ENCODE data around the gene NEGR1.

Gene NEGR1

DNA sequence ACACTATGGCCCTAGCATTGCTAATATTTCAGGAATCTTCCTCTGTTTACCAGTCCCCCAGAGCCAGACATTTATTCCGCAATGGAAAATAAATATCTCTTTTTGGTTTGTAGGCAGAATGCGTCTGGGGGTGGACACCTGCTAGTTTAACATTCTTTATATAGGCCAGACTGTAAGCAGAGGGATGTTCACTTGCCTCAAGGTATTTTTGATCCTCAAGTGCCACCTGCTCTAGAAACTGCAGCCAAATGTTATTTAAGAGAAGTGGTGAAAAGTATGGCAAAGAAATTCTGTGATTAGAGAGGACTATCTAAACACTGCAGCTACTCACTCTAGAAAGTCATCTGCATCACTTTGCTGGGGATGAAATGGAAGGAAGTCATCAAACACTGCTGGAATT lies 164.7 kb downstream of the NEGR1 start:
- no peak for DNase-seq (ENCODE audit: low read depth, low spot score)

DNA sequence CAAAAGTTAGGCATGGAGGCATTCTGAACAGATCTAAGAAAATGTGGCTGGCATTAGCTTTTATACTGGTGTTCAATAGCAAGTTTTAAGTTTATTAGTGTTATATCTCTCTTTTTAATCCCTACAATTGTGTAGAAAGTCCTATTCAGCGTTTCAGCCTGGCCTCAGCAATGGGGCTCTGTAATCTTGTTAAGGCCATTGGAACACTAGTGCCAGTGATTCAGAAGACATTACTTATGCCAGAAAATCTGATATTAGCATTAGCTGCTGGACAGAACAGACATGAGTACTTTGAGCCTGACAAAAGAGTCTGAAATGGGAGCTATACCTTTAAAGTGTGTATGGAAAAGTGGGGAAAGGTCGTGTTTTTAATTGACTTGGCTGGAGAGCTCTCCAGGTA lies 167.0 kb downstream of the NEGR1 start:
- DNase-seq (ENCODE audit: low read depth, low spot score) = no peak

DNA sequence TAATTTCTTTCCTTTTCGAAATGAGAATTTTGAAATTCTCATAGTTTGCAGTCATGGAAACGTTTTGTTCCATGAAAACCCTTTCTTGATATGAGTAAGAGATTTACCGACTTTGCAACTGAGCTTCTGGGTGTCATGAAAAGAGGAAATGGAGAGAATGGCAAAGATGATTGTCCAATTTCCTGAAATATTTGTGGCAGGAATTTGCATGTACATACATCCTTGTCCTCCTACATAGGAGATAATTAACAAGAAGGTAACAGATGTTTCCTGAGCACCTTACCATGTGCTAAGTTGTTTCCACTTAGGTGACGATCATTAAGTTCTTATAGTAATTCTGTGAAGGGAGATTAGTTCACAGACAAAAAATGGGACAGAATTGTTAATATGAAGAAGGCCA lies 170.7 kb downstream of the NEGR1 start:
- DNase-seq (ENCODE audit: low read depth, low spot score) = no peak

GRCh38 chr1:72109916-72110315 lies 172.4 kb downstream of the NEGR1 start:
- no peak for DNase-seq (ENCODE audit: low read depth, low spot score)

GRCh38 chr1:72105201-72105600 lies 177.1 kb downstream of the NEGR1 start:
- no peak for DNase-seq (ENCODE audit: low read depth, low spot score)

DNA sequence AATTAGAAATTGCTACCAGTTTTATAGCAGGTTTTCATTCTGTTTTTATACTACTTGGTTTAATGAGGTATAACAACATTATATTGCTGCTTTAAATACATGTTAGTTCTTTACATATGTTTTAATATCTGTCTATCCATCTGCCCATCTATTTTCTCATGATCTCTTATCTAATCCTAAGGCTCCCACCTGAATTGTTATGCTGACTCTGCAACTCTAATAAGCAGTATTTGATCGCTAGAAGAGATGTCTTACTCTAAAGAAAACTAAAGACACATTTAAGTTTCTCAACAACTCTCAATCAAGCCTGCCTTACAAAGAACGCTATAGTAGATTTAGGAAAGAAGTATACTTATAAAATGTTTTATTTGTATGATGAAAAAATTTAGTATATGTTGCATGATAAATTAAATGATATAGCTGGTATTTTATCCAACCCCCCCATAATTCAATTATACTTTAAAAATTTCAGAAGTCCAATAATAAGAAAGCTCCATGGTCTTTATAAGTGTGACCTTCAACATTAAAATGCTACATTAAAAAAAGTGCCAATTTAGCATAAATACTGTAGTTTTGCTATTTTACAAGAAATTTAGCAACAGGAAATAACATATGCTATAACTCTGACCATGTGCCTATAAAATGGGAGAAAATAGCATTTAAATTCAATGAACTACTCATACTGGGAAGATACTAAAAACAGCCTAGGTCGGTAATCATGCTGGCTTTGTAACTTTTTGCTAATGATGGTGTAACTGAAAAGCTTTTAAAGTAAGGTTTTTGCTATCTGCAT lies 180.3 kb downstream of the NEGR1 start:
- DNase-seq (ENCODE audit: low read depth, low spot score) = no peak

- no peak for DNase-seq (ENCODE audit: low read depth, low spot score)
These were observed 181.6 kb downstream of the NEGR1 start for GRCh38 chr1:72100771-72101170.

GRCh38 chr1:72097851-72098570 lies 184.3 kb downstream of the NEGR1 start:
- DNase-seq (ENCODE audit: low read depth, low spot score) = no peak

DNA sequence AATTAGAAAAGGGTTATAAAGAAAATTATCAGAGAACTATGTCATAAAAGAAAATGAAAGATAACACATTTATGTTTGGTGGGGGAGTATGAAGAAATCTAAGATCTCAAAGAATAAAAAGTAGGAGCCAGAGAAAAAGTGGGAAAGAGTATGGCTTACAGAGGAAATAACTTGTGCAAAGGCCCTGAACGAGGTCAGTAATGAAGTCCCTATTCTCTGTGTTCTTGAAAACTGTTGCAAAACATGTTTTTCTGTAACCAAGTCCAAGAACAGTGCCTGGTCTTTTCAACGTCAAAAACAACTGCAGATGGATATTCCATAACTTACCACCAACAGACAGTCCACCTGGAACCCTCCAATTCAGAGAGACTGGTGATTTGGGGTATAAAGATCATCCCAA lies 188.1 kb downstream of the NEGR1 start:
- DNase-seq (ENCODE audit: low read depth, low spot score) = no peak

GRCh38 chr1:72086394-72086793 lies 195.9 kb downstream of the NEGR1 start:
- no peak for DNase-seq (ENCODE audit: low read depth, low spot score)

DNA sequence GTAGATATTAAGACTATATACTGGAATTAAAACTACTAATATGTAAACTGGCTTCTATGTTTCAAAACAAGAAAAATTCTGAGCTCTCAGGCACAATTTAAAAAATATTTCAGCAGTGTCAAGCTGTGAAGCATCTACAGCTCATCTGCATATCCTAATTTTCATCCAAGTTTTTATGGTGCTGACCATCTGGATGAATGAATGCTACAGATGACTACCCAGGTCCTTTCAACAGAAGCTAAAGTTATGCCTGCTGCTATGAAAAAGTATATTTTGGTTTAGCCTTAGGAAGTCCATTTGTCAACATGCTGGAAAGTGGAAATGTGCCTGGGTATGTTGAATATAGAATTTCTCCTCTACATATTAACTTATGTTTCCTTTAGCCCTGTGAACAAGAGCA lies 206.9 kb downstream of the NEGR1 start:
- no peak for DNase-seq (ENCODE audit: low read depth, low spot score)

GRCh38 chr1:72066431-72066830 lies 215.9 kb downstream of the NEGR1 start:
- no peak for DNase-seq (ENCODE audit: low read depth, low spot score)

GRCh38 chr1:72064196-72065075 lies 217.9 kb downstream of the NEGR1 start:
- no peak for DNase-seq (ENCODE audit: low read depth, low spot score)

GRCh38 chr1:72063364-72064044 lies 218.8 kb downstream of the NEGR1 start:
- DNase-seq (ENCODE audit: low read depth, low spot score) = no peak

DNA sequence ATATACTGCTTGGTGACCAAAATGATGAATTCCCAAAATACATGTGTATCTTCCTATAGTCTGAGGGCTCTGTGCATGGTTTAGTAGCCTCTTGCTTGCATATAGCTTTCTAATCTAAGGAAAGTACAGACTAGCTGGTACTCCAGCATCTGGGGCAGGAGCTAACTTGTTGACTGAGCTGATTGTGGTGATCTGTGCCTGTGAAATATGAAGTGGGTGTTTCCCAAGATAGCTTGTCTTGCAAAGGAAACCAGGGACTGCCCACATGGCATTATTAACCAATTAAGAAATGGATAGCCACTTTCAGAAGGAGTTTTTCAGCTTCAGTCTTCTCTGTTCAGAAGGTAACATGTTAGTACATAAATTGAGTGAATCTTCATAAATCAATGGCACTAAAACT lies 219.8 kb downstream of the NEGR1 start:
- no peak for DNase-seq (ENCODE audit: low read depth, low spot score)

- no peak for DNase-seq (ENCODE audit: low read depth, low spot score)
These were observed 221.7 kb downstream of the NEGR1 start for GRCh38 chr1:72060466-72061245.

GRCh38 chr1:72056516-72056915 lies 225.8 kb downstream of the NEGR1 start:
- no peak for DNase-seq (ENCODE audit: low read depth, low spot score)

- DNase-seq (ENCODE audit: low read depth, low spot score) = no peak
These were observed 230.8 kb downstream of the NEGR1 start for GRCh38 chr1:72051538-72051937.

DNA sequence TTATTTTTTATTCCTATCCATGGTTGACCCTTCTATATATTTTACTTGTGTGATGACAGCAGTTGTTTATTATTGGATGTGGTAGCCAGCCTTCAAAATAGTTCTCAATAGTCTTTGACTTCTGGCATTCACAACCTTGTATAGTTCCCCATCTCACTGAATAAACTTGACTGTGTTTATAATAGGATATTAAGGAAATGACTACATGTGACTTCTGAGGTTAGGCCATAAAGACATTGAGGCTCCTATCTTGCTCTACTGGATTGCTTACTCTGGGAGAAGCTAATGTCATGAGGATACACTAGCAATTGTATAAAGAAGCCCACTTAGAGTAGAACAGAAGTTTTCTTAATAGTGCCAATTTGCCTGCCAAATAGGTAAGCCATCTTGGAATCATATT lies 231.8 kb downstream of the NEGR1 start:
- DNase-seq (ENCODE audit: low read depth, low spot score) = no peak

DNA sequence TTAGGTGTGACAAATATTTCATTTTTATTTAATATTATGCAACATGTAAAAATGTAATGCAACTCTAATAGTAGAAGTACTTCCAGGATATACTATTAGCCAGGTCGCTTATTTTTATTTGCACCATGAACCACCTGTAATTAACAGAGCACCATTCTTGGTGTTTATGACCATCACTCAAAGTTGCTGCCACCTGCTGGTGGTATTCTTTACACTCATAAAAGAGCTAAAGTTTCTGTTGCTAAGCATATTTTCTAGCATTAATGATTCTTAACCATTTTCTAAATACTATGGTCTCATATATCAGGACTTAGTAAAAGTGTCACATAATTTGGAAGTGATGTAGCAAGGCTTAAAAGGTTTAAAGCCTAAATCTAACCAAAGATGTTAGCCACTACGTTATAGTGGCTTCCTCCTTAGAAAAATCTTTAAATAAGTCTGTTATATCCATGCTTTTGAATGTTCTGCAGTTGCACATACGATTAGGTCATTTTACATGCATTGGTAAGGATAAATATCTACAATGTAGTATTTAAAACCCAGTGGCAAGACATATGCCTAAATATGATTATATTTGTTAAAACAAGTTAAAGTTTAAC lies 244.5 kb downstream of the NEGR1 start:
- DNase-seq (ENCODE audit: low read depth, low spot score) = no peak
